COLO668 (cell line): Measurements from ENCODE around the gene TTC28.

Experiments used
- DNase-seq: peaks from one replicate; lab custom pipeline; 2025; ENCODE audit not compliant: unreplicated experiment; lab: John Stamatoyannopoulos, UW

TTC28 gene

DNA sequence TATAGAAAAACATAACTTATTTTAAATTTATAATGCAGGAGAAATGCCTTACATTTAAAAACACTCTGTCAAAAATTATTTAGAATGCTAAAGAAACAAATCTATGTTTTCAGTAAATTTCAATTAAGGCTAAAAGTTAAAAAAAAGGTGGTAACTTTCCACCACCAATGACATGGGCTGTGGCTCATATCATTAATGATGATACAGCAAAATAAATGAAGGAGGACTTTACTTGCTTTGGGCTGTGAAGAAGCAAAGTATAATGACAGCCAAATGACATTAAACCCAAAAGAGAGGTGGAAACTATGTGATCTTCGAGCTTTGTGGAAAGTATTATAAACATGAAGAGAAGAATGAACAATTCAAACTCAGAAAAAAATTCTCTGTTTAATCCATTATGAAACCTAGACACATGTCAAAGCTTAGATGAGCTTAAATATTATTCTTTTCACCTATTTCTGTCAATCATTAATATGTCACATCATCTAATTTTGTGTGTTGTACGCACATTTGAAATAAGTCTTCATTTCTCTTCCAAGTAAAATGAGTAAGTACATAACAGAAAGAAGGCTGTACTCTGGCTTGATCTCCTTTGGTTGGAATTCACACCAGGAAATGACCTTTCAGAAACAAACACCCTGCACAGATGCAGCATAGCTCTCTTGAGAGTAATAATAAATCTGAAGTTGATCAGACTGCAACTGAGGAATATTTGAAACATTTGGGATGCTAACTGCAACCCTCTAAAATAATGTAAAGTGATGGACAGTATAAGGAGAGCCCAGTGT is 265.8 kb downstream of the TTC28 start:
- DNase-seq: no peak

GRCh38 chr22:28412109-28412508 is 267.5 kb downstream of the TTC28 start:
- DNase-seq: no peak

- no peak for DNase-seq
These were observed 268.5 kb downstream of the TTC28 start for GRCh38 chr22:28411125-28411524.

- no peak for DNase-seq
These were observed 269.4 kb downstream of the TTC28 start for GRCh38 chr22:28410050-28410816.

DNA sequence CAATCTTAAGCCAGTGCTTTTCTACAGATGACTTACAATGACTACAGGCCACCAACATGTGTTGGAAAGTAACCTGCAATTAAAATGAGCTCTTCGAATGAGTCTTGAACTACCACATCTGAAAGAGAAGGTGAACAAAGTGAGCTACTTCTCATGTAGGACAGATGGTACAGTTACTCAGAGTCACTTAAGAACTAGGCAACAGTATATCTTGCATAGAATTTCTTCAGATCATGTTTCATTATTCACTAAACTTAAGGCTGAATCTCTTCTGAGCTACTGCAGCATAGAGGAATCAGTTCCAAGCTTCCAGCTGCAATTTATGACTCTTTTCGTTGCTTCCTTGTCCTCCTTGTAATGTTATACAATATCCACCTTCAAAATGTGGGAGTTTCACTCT is 270.9 kb downstream of the TTC28 start:
- DNase-seq: no peak

- no peak for DNase-seq
These were observed 272.0 kb downstream of the TTC28 start for GRCh38 chr22:28407645-28408044.

- no peak for DNase-seq
These were observed 273.4 kb downstream of the TTC28 start for GRCh38 chr22:28406246-28406645.

DNA sequence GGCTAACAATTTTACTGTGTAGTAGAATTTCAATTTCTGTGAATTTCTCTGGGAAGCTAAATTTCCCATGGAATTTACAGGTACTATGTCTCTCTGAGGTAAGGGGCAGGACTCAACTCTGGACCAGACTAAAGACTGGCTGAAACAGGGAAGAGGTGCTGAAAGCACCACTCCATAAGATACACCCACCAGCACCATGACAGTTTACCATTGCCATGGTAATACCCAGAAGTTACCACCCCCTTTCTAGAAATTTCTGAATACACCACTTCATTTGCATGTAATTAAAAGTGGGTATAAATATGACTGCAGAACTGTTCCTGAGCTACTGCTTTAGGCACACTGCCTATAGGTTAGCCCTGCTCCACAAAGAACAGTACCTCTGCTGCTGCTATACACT is 274.1 kb downstream of the TTC28 start:
- no peak for DNase-seq

- DNase-seq: no peak
These were observed 277.1 kb downstream of the TTC28 start for GRCh38 chr22:28402539-28402938.

- DNase-seq: no peak
These were observed 277.6 kb downstream of the TTC28 start for GRCh38 chr22:28402060-28402459.

DNA sequence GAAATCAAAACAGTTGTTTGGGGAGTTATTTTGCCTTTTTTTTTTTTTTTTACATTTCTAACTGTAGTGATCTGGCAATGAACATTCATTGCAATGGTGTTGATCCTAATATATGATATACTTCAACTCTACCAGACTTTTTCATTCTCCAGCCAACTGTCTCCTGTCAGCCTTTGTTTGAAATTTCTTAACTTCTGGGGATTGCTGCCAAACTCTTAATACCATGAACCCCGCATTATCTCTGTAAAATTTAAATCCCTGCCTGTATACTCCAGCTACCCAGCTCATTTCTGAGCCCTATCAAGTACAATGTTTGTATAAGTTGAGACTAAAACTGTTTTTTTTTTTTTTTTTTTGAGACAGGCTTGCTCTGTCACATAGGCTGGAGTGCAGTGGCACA is 280.7 kb downstream of the TTC28 start:
- DNase-seq: no peak

DNA sequence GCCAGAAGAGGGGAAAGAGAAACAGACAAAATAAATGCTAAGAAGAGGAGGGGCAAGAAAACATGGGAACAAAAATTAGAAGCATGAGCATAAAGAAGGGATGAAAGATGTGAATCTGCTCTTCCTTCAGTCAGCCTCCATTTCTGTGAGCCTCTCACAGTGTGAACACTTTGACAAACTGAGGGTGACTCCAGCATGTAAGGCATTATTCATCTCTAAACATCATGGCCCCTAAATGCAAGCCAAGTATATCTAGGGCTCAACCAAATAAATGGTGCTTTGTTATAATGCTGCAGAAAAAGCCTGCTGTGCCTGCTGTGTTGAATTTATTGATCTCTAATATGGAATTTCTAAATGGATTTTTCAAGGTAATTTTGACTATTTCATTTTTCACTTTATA is 281.3 kb downstream of the TTC28 start:
- no peak for DNase-seq

DNA sequence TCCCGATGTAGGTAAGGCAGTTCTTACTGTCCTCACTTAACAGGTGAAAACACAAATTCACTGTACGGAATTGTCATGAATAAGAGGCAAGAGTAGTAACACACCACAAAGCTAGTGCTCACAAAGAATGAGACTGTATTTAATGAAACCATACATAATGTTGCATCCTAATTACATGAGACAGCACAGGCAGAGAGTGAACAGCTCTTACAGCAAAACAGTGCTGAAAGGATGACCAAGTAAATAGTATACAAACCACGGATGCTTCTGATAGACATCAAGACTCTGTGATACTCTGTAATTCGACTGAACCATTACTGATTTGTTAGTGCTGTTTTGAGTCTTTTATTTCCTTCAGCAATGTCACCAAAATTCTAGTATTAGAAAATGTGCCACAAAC is 282.3 kb downstream of the TTC28 start:
- no peak for DNase-seq

DNA sequence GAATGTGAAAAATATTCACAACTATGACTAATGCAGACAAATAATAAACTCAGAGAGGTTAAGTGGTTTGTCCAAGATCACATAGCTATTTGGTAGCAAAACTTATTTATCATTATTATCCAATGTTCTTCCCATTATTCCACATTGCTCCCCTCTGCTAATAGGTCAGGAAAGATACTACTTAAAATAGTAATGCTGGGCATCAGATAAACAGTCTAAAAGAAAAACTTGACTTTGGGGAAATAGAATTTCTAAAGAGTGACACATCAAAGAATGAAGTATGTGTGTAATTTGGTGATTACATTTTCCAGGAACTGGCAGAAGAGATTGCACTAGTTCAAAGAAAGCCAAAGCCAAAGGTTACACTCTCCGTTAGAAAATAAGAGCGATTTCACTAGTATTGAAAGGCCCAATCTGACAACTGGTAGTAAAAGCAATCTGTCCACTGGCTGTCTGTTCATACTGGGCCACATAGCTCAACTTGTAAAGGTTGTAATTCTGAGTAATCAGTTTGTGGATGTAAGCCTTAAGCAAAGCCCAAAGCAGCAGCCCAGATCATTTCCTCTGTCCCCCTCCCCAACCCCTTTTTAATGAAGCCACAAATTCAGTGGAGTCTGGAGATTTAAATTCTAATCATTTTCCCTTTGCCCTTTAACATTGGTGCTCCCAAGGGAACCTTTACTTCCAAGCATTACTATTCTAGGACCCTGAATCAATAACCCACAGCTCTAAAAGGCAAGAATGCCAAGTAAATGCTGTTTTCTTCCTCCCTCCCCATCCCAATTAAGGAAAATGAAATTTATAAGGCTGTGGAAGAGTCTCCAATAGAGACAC is 283.5 kb downstream of the TTC28 start:
- DNase-seq: no peak

DNA sequence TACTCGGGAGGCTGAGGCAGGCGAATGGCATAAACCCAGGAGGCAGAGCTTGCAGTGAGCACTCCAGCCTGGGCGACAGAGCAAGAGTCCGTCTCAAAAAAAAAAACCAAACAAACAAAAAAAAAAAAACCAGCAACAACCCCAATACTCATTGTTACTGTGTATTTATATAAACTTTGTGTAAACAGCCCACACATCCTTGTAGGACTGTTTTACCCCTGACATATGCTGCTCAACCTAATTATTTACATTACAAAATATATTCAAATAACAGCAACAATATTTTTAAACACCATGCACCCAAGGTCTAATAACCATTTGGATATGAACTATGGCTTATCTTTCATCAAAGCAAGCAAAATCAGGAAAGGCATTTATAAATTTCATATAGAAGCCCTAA is 284.1 kb downstream of the TTC28 start:
- no peak for DNase-seq

- DNase-seq: no peak
These were observed 285.0 kb downstream of the TTC28 start for GRCh38 chr22:28394513-28395110.

GRCh38 chr22:28381429-28382167 is 298.0 kb downstream of the TTC28 start:
- no peak for DNase-seq

GRCh38 chr22:28379951-28380350 is 299.7 kb downstream of the TTC28 start:
- no peak for DNase-seq

- DNase-seq: no peak
These were observed 300.4 kb downstream of the TTC28 start for GRCh38 chr22:28379075-28379779.
